ENCODE measurements around the gene RASGEF1C. TPM values are rescaled to one million over a fixed set of nuclear protein-coding genes. Genes with fewer than 3 reads are reported as not detected.

Gene RASGEF1C
- total RNA-seq, 6 experiments from 2014 or later, result 0.64 TPM; not detected in 5

- intact Hi-C loops (cut with DNase I), result loop anchor here in 1 of 2 donors (10.0 kb wide), 1 partner anchor 108 kb away; no protein-coding TSS in a partner anchor
- WGBS (ENCODE audit: insufficient coverage, low coverage, low lambda C conversion rate, missing lambda C conversion rate), result 73% methylated on average over 13 of the region's 17 CpGs
- ATAC-seq (no peak), DNase-seq (no peak)
- H3K9me3 ChIP-seq, result no peaks in the 10 kb centered on the region
- H3K36me3 ChIP-seq, result no peaks in the 10 kb centered on the region
- no peak overlapping the region for H3K4me3 ChIP-seq
- no peaks in the 10 kb centered on the region for H3K27me3 ChIP-seq
- peaks cover 0 to 14% (median 0%) of the 10 kb centered on the region in 4 donors for H3K4me1 ChIP-seq
- TF ChIP-seq CTCF (IDR thresholded peaks at IDR 0.05) (no peak), POLR2A (IDR thresholded peaks at IDR 0.05) (no peak)
- H3K27ac ChIP-seq, result no peak overlapping the region
Measured at GRCh38 chr5:180082633-180083420, 126.2 kb downstream of the RASGEF1C start.

GRCh38 chr5:180081481-180081880 lies 127.5 kb downstream of the RASGEF1C start:
- intact Hi-C loops (cut with DNase I), result loop anchor here in 1 of 2 donors (10.0 kb wide), 1 partner anchor 107 kb away; no protein-coding TSS in a partner anchor
- Histone ChIP-seq H3K4me1 (peaks cover 0 to 24% (median 5%) of the 10 kb centered on the region in 4 donors), H3K4me3 (no peak overlapping the region), H3K9me3 (no peaks in the 10 kb centered on the region), H3K36me3 (no peaks in the 10 kb centered on the region), H3K27me3 (no peaks in the 10 kb centered on the region), H3K27ac (peak overlapping the region in 1 of 3 donors; percentile 45)
- DNase-seq (no peak), ATAC-seq (peak; percentile 30 to 66 (median 59))
- whole genome bisulfite sequencing (ENCODE audit: insufficient coverage, low coverage, low lambda C conversion rate, missing lambda C conversion rate), result 26% methylated on average over 5 of the region's 5 CpGs
- no peak for TF ChIP-seq CTCF (IDR thresholded peaks at IDR 0.05)
- no peak for TF ChIP-seq POLR2A (IDR thresholded peaks at IDR 0.05)

GRCh38 chr5:180080486-180081280 lies 128.3 kb downstream of the RASGEF1C start:
- Histone ChIP-seq H3K4me1 (peaks cover 0 to 31% (median 8%) of the 10 kb centered on the region in 4 donors), H3K4me3 (no peak overlapping the region), H3K36me3 (no peaks in the 10 kb centered on the region), H3K9me3 (no peaks in the 10 kb centered on the region), H3K27me3 (no peaks in the 10 kb centered on the region), H3K27ac (peak overlapping the region in 1 of 3 donors; percentile 45)
- intact Hi-C loops (cut with DNase I), result loop anchor here in 1 of 2 donors (10.0 kb wide), 1 partner anchor 106 kb away; no protein-coding TSS in a partner anchor
- DNase-seq, result no peak
- 75% methylated on average over 11 of the region's 24 CpGs for WGBS (ENCODE audit: insufficient coverage, low coverage, low lambda C conversion rate, missing lambda C conversion rate)
- ATAC-seq, result no peak
- TF ChIP-seq POLR2A (IDR thresholded peaks at IDR 0.05), result no peak

DNA sequence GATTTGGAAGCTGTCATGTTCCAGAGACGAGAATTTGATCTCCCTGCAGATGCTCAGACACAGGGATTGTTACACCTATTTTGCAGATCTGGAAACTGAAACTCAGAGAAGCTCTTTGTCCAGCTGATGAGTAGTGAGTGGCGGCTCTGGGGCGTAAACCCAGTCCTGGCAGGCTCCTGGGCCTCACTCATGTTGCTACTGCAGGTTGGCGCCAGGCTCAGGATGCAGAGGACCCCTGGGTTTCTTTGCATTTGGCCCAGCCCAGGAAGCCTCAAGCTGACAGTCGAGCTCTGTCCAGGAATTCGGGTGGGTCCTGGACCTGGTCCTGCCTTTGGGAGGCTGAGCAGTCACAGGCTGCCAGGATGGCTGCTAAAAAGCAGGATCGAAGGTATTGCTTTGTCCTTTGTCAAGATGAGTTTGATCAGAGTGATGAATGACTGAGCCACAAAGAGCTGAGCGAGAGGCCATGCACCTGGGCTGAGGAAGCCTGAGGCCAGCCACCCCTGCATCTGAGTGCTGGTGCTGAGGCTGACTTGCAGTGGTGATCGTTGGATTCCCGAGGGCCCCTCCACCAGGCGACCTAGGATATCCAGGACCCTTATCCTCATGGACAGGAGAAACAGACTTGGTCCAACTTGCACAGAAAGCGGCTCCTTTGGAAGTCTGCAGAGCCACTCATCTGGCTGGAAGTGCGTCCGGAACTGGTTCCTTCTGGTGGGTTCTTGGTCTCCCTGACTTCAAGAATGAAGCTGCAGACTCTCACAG lies 129.1 kb downstream of the RASGEF1C start:
- WGBS (ENCODE audit: insufficient coverage, low coverage, low lambda C conversion rate, missing lambda C conversion rate), result 81% methylated on average over 3 of the region's 14 CpGs
- Histone ChIP-seq H3K27me3 (no peaks in the 10 kb centered on the region), H3K9me3 (no peaks in the 10 kb centered on the region), H3K36me3 (no peaks in the 10 kb centered on the region), H3K4me1 (peaks cover 0 to 37% (median 11%) of the 10 kb centered on the region in 4 donors), H3K4me3 (no peak overlapping the region), H3K27ac (no peak overlapping the region)
- intact Hi-C loops (cut with DNase I), result loop anchor here in 1 of 2 donors (10.0 kb wide), 1 partner anchor 105 kb away; no protein-coding TSS in a partner anchor
- ATAC-seq, result no peak
- TF ChIP-seq CTCF (IDR thresholded peaks at IDR 0.05) (no peak), POLR2A (IDR thresholded peaks at IDR 0.05) (no peak)
- no peak for DNase-seq
